ENCODE data around the gene SH3D21.

DNA sequence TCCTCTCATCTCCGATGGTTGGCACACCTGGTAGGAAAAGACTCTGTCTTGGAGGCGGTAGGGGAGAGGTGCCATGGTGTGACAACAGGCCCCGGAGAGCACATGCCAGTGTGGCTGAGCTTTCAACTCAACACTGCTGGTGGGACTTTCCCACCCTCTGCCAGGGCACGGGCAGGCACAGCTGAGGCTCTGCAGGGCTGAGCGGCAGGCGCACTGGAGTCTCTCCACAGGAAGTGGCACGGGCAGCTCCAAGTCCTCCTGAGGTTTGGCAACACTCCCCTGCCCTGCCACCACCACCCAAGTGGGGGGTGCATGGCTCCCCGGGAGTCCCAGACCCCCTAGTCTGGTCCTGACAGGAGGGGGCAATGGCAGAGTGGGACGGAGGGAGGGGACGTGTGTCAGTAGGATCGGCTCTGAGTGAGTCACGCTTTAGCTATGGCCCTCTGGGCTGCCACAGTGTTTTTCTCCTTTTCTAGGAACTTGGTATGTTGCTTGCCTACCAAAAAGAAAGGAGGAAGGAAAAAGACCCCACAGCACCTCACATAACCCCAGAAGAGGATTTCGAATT is 44.6 kb downstream of the SH3D21 start:
- TF ChIP-seq EP300 (IDR thresholded peaks at IDR 0.05; ENCODE audit: low read depth): no peak
- TF ChIP-seq POLR2A (IDR thresholded peaks at IDR 0.05): no peak
- TF ChIP-seq CTCF (IDR thresholded peaks at IDR 0.05): no peak
- TF ChIP-seq POLR2AphosphoS5 (IDR thresholded peaks at IDR 0.05): no peak

Measured in transverse colon (tissue), 4 donors.